H1 (cell line): ENCODE results near the gene SLC38A8. TPM values are rescaled to one million over a fixed set of nuclear protein-coding genes. Genes with fewer than 3 reads are reported as not detected.

ENCODE experiments used
- CTCF ChIA-PET: fragments of 300-600 bp; sonication (Branson Sonifier 250); formaldehyde crosslinking; loops from one replicate; lab custom pipeline; 2021; ENCODE audit not compliant: partially characterized antibody; lab: Charles Lee
- POLR2A ChIA-PET: fragments of 300-600 bp; sonication (Branson Sonifier 250); formaldehyde crosslinking; loops from one replicate; lab custom pipeline; 2021; ENCODE audit warnings: inconsistent platforms; ENCODE audit not compliant: partially characterized antibody; lab: Charles Lee
- DNase-seq, 2 experiments: peaks; one replicate each; pipeline versions ENCODE4 v3.0.0 to v3.0.0-alpha.2; 2010 to 2022; ENCODE audit warnings: low spot score in 2 of 2, low read depth in 1 of 2, mixed read lengths in 1 of 2
- FAIRE-seq: peaks from 2 replicates; lab custom pipeline; 2011; peaks lifted over from hg19 to GRCh38; lab: Jason Lieb, UNC
- H2AFZ ChIP-seq: 2 replicates; pipeline ENCODE4 v1.8.1; 2012; ENCODE audit warnings: low read length, inconsistent platforms
- H2AK5ac ChIP-seq: 2 replicates; pipeline ENCODE4 v1.6.1; 2013; ENCODE audit warnings: low read depth, low read length
- H2BK120ac ChIP-seq: replicated peaks from 2 replicates; pipeline ENCODE3; 2013; ENCODE audit warnings: low read depth, low read length, inconsistent platforms
- H2BK12ac ChIP-seq: 2 replicates; pipeline ENCODE4 v1.6.1; 2013; ENCODE audit warnings: low read depth, low read length
- H2BK15ac ChIP-seq: 2 replicates; pipeline ENCODE4 v1.6.1; 2013; ENCODE audit warnings: low read length
- H2BK20ac ChIP-seq: 2 replicates; pipeline ENCODE4 v1.6.1; 2013; ENCODE audit warnings: low read length
- H2BK5ac ChIP-seq: 2 replicates; pipeline ENCODE4 v1.6.1; 2013; ENCODE audit warnings: low read depth, low read length
- H3K14ac ChIP-seq: 2 replicates; pipeline ENCODE4 v1.6.1; 2013; ENCODE audit warnings: inconsistent platforms; ENCODE audit not compliant: insufficient read length
- H3K18ac ChIP-seq: 2 replicates; pipeline ENCODE4 v1.6.1; 2013; ENCODE audit warnings: low read length; ENCODE audit errors: extremely low read depth
- H3K23ac ChIP-seq: 2 replicates; pipeline ENCODE4 v1.6.1; 2013; ENCODE audit warnings: inconsistent platforms; ENCODE audit not compliant: insufficient read length
- H3K23me2 ChIP-seq: 2 replicates; pipeline ENCODE4 v1.6.1; 2013; ENCODE audit warnings: low read depth, low read length
- H3K27ac ChIP-seq: 2 replicates; pipeline ENCODE4 v1.6.1; 2011; ENCODE audit warnings: low read depth, low read length, inconsistent platforms
- H3K27me3 ChIP-seq, 4 experiments: replicated peaks in 1 of 4; 1 replicate in 1 of 4; 2 replicates in 3 of 4; pipeline versions ENCODE4 v1.6.1 to v1.8.1; 2011 to 2013; ENCODE audit warnings: low read length in 3 of 4, mild to moderate bottlenecking in 3 of 4, inconsistent platforms in 2 of 4, mixed read lengths in 2 of 4, moderate library complexity in 1 of 4; ENCODE audit not compliant: control insufficient read depth in 3 of 4, insufficient read depth in 3 of 4; ENCODE audit errors: extremely low read depth in 1 of 4
- H3K36me3 ChIP-seq, 4 experiments: 2 replicates each; pipeline versions ENCODE4 v1.6.1 to v1.8.1; 2011 to 2013; ENCODE audit warnings: mild to moderate bottlenecking in 4 of 4, low read length in 3 of 4, moderate library complexity in 2 of 4, control low read depth in 1 of 4, inconsistent platforms in 1 of 4; ENCODE audit not compliant: insufficient read depth in 4 of 4, control insufficient read depth in 2 of 4
- H3K4ac ChIP-seq: replicated peaks from 2 replicates; pipeline ENCODE3; 2013; ENCODE audit warnings: low read length, low read depth, mixed read lengths, inconsistent platforms; ENCODE audit not compliant: insufficient read length
- H3K4me1 ChIP-seq, 4 experiments: replicated peaks in 1 of 4; 1 replicate in 1 of 4; 2 replicates in 3 of 4; pipeline versions ENCODE4 v1.6.1 to v1.8.1; 2011 to 2013; ENCODE audit warnings: low read length in 3 of 4, inconsistent platforms in 2 of 4, mixed read lengths in 1 of 4; ENCODE audit not compliant: insufficient read depth in 4 of 4, control insufficient read depth in 3 of 4
- H3K4me2 ChIP-seq, 2 experiments: 2 replicates each; pipeline versions ENCODE4 v1.6.1 to v1.8.1; 2011 to 2013; ENCODE audit warnings: low read depth in 2 of 2, low read length in 2 of 2, control low read depth in 1 of 2, inconsistent platforms in 1 of 2, mild to moderate bottlenecking in 1 of 2; ENCODE audit not compliant: insufficient read depth in 1 of 2
- H3K4me3 ChIP-seq, 4 experiments: fragments of 200-600, 300-600 bp in 1 of 4; sonication (generic), shearing (Covaris generic), sonication (Bioruptor Twin) in 1 of 4; 2 replicates each; pipeline versions ENCODE4 v1.5.1 to v1.8.1; 2011 to 2016; ENCODE audit warnings: low read length in 4 of 4, low read depth in 3 of 4, control low read depth in 2 of 4, inconsistent platforms in 2 of 4, mild to moderate bottlenecking in 2 of 4, mixed read lengths in 1 of 4, moderate library complexity in 1 of 4; ENCODE audit not compliant: insufficient read depth in 2 of 4; ENCODE audit errors: extremely low read depth in 1 of 4
- H3K56ac ChIP-seq: replicated peaks from 2 replicates; pipeline ENCODE3; 2013; ENCODE audit warnings: low read depth, mild to moderate bottlenecking, mixed read lengths, low read length, inconsistent platforms; ENCODE audit not compliant: insufficient read length
- H3K79me1 ChIP-seq: 2 replicates; pipeline ENCODE4 v1.6.1; 2013; ENCODE audit warnings: low read depth, low read length, control low read depth
- H3K79me2 ChIP-seq, 2 experiments: 2 replicates each; pipeline versions ENCODE4 v1.6.1 to v1.8.1; 2012 to 2013; ENCODE audit warnings: low read length in 2 of 2, mild to moderate bottlenecking in 2 of 2, inconsistent platforms in 1 of 2; ENCODE audit not compliant: insufficient read depth in 2 of 2, control insufficient read depth in 1 of 2
- H3K9ac ChIP-seq, 4 experiments: replicated peaks in 1 of 4; 1 replicate in 1 of 4; 2 replicates in 3 of 4; pipeline versions ENCODE4 v1.6.1 to v1.8.1; 2011 to 2013; ENCODE audit warnings: low read depth in 3 of 4, low read length in 3 of 4, control low read depth in 2 of 4, mild to moderate bottlenecking in 2 of 4, moderate library complexity in 2 of 4, inconsistent platforms in 1 of 4; ENCODE audit errors: extremely low read depth in 1 of 4
- H3K9me3 ChIP-seq, 2 experiments: 2 replicates each; pipeline versions ENCODE4 v1.6.1 to v1.8.1; 2012 to 2013; ENCODE audit warnings: mild to moderate bottlenecking in 2 of 2, moderate library complexity in 2 of 2, control low read depth in 1 of 2, inconsistent platforms in 1 of 2, low read depth in 1 of 2, low read length in 1 of 2, mixed read lengths in 1 of 2; ENCODE audit not compliant: insufficient read depth in 2 of 2
- H4K20me1 ChIP-seq, 2 experiments: replicated peaks in 1 of 2; 2 replicates each; pipeline versions ENCODE3 to v1.8.1; 2011 to 2013; ENCODE audit warnings: inconsistent platforms in 2 of 2, low read length in 2 of 2, mild to moderate bottlenecking in 1 of 2; ENCODE audit not compliant: insufficient read depth in 2 of 2, control insufficient read depth in 1 of 2
- H4K5ac ChIP-seq: 2 replicates; pipeline ENCODE4 v1.6.1; 2013; ENCODE audit warnings: low read length, low read depth, mixed read lengths, inconsistent platforms; ENCODE audit not compliant: insufficient read length
- H4K8ac ChIP-seq: 2 replicates; pipeline ENCODE4 v1.8.0; 2013; ENCODE audit warnings: mild to moderate bottlenecking, moderate library complexity, low read length, inconsistent platforms; ENCODE audit not compliant: insufficient read depth; ENCODE audit errors: extremely low read depth
- H4K91ac ChIP-seq: replicated peaks from 2 replicates; pipeline ENCODE3; 2013; ENCODE audit warnings: low read length, mixed read lengths, inconsistent platforms; ENCODE audit not compliant: insufficient read length
- CHD2 ChIP-seq: IDR thresholded peaks from 2 replicates; pipeline ENCODE4 v1.6.1; 2012; ENCODE audit warnings: low read length, improper control_type of control experiment
- SUZ12 ChIP-seq: fragments of 200-600 bp; sonication (generic); IDR thresholded peaks from 2 replicates; pipeline ENCODE4 v1.6.1; 2012; ENCODE audit warnings: mild to moderate bottlenecking, inconsistent platforms, low read length, moderate library complexity, mixed read lengths
- TAF1 ChIP-seq: IDR thresholded peaks from 2 replicates; pipeline ENCODE4 v1.6.1; 2011; ENCODE audit warnings: mild to moderate bottlenecking, low read depth, low read length
- TBP ChIP-seq: IDR thresholded peaks from 2 replicates; pipeline ENCODE4 v1.6.1; 2011; ENCODE audit warnings: low read depth, low read length, improper control_type of control experiment
- WGBS, 2 experiments: shearing (Covaris generic) in 1 of 2; methylation state at CpG; one replicate each; pipeline versions ENCODE4 v1.1.6 to v1.1.7; 2013 to 2015; ENCODE audit warnings: low lambda C conversion rate in 2 of 2, mixed read lengths in 2 of 2, inconsistent platforms in 1 of 2, low coverage in 1 of 2, missing lambda C conversion rate in 1 of 2; ENCODE audit not compliant: insufficient replicate concordance in 2 of 2, insufficient coverage in 1 of 2, insufficient read length in 1 of 2; ENCODE audit errors: extremely low coverage in 1 of 2, missing lambda C conversion rate in 1 of 2; 5-methylcytosine and 5-hydroxymethylcytosine counted together
- polyA plus RNA-seq, 7 experiments: library from polyadenylated mRNA; depleted of rRNA in 3 of 7; stranded (reverse) in 5 of 7; unstranded in 2 of 7; fragments of >200 nt in 5 of 7; fragments of 200-250 nt in 2 of 7; gene quantifications; 1 replicate in 5 of 7; 2 replicates in 1 of 7; 4 replicates in 1 of 7; pipeline versions ENCODE4 v1.2.1 to v1.2.3, GENCODE V29; 2011 to 2013; ENCODE audit warnings: missing spikeins in 2 of 7, mixed read lengths in 2 of 7
- total RNA-seq: library from RNA; stranded (reverse); fragmentation: NEBNext Ultra II Directional; extraction: Animal tissue kit (Norgen Biotek cat#: 25700); gene quantifications from 2 replicates; pipeline ENCODE4 v1.2.1, GENCODE V29; 2021

SLC38A8 gene
- total and polyA plus RNA-seq, 2 of the 8 experiments (the other 6 are each of a cell fraction or from before 2014, with no cell fraction given) = 0.08 TPM; not detected in 1

- TF ChIP-seq SUZ12 (no peak), TAF1 (no peak), CHD2 (no peak), TBP (no peak)
- Histone ChIP-seq H4K8ac (no peak overlapping the region), H3K23ac (no peak overlapping the region), H4K5ac (no peak overlapping the region), H3K36me3 (peaks cover 8 to 34% (median 16%) of the 10 kb centered on the region in 4 experiments), H2BK15ac (no peak overlapping the region), H2AK5ac (no peak overlapping the region), H2BK5ac (no peak overlapping the region), H2BK12ac (no peak overlapping the region), H4K91ac (no peak overlapping the region), H3K14ac (no peak overlapping the region), H3K9ac (no peak overlapping the region), H3K4ac (no peak overlapping the region), H3K79me2 (no peaks in the 10 kb centered on the region), H3K4me3 (no peak overlapping the region), H3K18ac (no peak overlapping the region), H3K4me1 (no peaks in the 10 kb centered on the region), H4K20me1 (peaks cover 1 to 7% of the 10 kb centered on the region in 2 experiments), H2BK20ac (no peak overlapping the region), H3K79me1 (no peaks in the 10 kb centered on the region), H2AFZ (no peak overlapping the region), H2BK120ac (no peak overlapping the region), H3K27me3 (no peaks in the 10 kb centered on the region), H3K9me3 (no peaks in the 10 kb centered on the region), H3K23me2 (no peaks in the 10 kb centered on the region; the same call in 1 of the 2 replicates), H3K4me2 (no peak overlapping the region), H3K27ac (no peak overlapping the region), H3K56ac (no peak overlapping the region)
- ChIA-PET CTCF (interaction anchor here (0.8 to 21.4 kb wide), 15 partner anchors 8 to 133 kb away, joined by 3 to 366 read pairs (median 7); partner anchors contain the start of genes OSGIN1 and SLC38A8), POLR2A (interaction anchor here (1.1 to 1.3 kb wide), 2 partner anchors 8 to 15 kb away, joined by 3 read pairs; no protein-coding TSS in a partner anchor)
- DNase-seq = no peak
- 95% methylated on average over 23 of the region's 28 CpGs; no CpG with 5 or more reads in 1 of the 2 experiments for WGBS, 2 experiments
- FAIRE-seq = no peak
Measured at GRCh38 chr16:84059946-84060901, 17.6 kb upstream of the SLC38A8 start.
